ENCODE data around the gene ADGRB3.

- TF ChIP-seq CTCF (IDR thresholded peaks at IDR 0.05; ENCODE audit: low read length) (no peak), EZH2phosphoT487 (IDR thresholded peaks at IDR 0.05; ENCODE audit: low read length) (no peak), EZH2 (optimal IDR thresholded peaks at IDR 0.05; ENCODE audit: low read depth, low read length) (no peak)
Observed at GRCh38 chr6:69232911-69233448, 597.9 kb downstream of the ADGRB3 start.
